ENCODE measurements around the gene PKD1L1.
"Not testable (repeated sequence)": the region's sequence is repeated elsewhere in the genome, so short reads cannot be mapped to it uniquely, and the experiment has no call there.

DNA sequence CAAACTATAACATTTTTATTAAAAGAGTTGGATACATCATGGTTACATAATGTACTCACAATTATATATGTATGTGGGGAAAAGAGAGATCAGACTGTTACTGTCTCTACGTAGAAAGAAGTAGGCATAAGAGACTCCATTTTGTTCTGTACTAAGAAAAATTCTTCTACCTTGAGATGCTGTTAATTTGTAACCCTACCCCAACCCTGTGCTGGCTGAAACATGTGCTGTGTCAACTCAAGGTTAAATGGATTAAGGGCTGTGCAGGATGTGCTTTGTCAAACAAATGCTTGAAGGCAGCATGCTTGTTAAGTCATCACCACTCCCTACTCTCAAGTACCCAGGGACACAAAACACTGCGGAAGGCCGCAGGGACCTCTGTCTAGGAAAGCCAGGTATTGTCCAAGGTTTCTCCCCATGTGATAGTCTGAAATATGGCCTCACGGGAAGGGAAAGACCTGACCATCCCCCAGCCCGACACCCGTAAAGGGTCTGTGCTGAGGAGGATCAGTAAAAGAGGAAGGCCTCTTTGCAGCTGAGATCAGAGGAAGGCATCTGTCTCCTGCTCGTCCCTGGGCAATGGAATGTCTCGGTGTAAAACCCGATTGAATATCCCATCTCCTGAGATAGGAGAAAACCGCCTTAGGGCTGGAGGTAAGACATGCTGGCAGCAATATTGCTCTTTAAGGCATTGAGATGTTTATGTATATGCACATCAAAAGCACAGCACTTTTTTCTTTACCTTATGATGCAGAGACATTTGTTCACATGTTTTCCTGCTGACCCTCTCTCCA is 41.5 kb upstream of the PKD1L1 start:
- TF ChIP-seq RAD21 (IDR thresholded peaks at IDR 0.05; ENCODE audit: low read depth); EGR1 (IDR thresholded peaks at IDR 0.05; ENCODE audit: low read depth); EZH2 (IDR thresholded peaks at IDR 0.05); CEBPB (IDR thresholded peaks at IDR 0.05; ENCODE audit: low read depth); MAX (IDR thresholded peaks at IDR 0.05); SIN3A (IDR thresholded peaks at IDR 0.05; ENCODE audit: low read depth): not testable (repeated sequence)
- TF ChIP-seq, protein P1, sequence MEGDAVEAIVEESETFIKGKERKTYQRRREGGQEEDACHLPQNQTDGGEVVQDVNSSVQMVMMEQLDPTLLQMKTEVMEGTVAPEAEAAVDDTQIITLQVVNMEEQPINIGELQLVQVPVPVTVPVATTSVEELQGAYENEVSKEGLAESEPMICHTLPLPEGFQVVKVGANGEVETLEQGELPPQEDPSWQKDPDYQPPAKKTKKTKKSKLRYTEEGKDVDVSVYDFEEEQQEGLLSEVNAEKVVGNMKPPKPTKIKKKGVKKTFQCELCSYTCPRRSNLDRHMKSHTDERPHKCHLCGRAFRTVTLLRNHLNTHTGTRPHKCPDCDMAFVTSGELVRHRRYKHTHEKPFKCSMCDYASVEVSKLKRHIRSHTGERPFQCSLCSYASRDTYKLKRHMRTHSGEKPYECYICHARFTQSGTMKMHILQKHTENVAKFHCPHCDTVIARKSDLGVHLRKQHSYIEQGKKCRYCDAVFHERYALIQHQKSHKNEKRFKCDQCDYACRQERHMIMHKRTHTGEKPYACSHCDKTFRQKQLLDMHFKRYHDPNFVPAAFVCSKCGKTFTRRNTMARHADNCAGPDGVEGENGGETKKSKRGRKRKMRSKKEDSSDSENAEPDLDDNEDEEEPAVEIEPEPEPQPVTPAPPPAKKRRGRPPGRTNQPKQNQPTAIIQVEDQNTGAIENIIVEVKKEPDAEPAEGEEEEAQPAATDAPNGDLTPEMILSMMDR (IDR thresholded peaks at IDR 0.05 in 2 of 3, conservative IDR thresholded peaks at IDR 0.05 in 1 of 3; ENCODE audit: borderline replicate concordance in 1 of 3, insufficient read depth in 1 of 3, low read depth in 2 of 3, low read length in 2 of 3): not testable (repeated sequence)
- TF ChIP-seq, protein P2, sequence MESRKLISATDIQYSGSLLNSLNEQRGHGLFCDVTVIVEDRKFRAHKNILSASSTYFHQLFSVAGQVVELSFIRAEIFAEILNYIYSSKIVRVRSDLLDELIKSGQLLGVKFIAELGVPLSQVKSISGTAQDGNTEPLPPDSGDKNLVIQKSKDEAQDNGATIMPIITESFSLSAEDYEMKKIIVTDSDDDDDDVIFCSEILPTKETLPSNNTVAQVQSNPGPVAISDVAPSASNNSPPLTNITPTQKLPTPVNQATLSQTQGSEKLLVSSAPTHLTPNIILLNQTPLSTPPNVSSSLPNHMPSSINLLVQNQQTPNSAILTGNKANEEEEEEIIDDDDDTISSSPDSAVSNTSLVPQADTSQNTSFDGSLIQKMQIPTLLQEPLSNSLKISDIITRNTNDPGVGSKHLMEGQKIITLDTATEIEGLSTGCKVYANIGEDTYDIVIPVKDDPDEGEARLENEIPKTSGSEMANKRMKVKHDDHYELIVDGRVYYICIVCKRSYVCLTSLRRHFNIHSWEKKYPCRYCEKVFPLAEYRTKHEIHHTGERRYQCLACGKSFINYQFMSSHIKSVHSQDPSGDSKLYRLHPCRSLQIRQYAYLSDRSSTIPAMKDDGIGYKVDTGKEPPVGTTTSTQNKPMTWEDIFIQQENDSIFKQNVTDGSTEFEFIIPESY (IDR thresholded peaks at IDR 0.05; ENCODE audit: extremely low read depth, insufficient replicate concordance, low read length): not testable (repeated sequence)

All from HCT116 (cell line).